Astrocyte (in vitro differentiated cells and primary cell): ENCODE measurements around the gene FNDC7. TPM values are rescaled to one million over a fixed set of nuclear protein-coding genes. Genes with fewer than 3 reads are reported as not detected.
"Not testable (repeated sequence)": the region's sequence is repeated elsewhere in the genome, so short reads cannot be mapped to it uniquely, and the experiment has no call there.

Source experiments
- DNase-seq: peaks from one replicate; pipeline ENCODE4 v3.0.0-alpha.2; 2010; ENCODE audit warnings: low read depth
- FAIRE-seq: peaks from 2 replicates; lab custom pipeline; 2011; peaks lifted over from hg19 to GRCh38; lab: Jason Lieb, UNC
- H2AFZ ChIP-seq: 2 replicates; pipeline ENCODE4 v1.6.0; 2012; ENCODE audit warnings: low read depth, low read length, inconsistent platforms
- H3K27ac ChIP-seq: 2 replicates; pipeline ENCODE4 v1.5.1; 2011; ENCODE audit warnings: low read depth, low read length, inconsistent platforms
- H3K27me3 ChIP-seq: 2 replicates; pipeline ENCODE4 v1.6.0; 2011; ENCODE audit warnings: low read length, inconsistent platforms; ENCODE audit not compliant: insufficient read depth
- H3K36me3 ChIP-seq: 2 replicates; pipeline ENCODE4 v1.5.1; 2011; ENCODE audit warnings: low read length, inconsistent platforms; ENCODE audit not compliant: insufficient read depth
- H3K4me1 ChIP-seq: 2 replicates; pipeline ENCODE4 v1.5.1; 2011; ENCODE audit warnings: low read length, inconsistent platforms; ENCODE audit not compliant: insufficient read depth
- H3K4me2 ChIP-seq: 2 replicates; pipeline ENCODE4 v1.6.0; 2012; ENCODE audit warnings: low read length, inconsistent platforms
- H3K4me3 ChIP-seq: 2 replicates; pipeline ENCODE4 v1.5.1; 2011; ENCODE audit warnings: low read depth, mild to moderate bottlenecking, low read length, inconsistent platforms; ENCODE audit not compliant: insufficient read depth
- H3K79me2 ChIP-seq: 2 replicates; pipeline ENCODE4 v1.6.0; 2012; ENCODE audit warnings: mild to moderate bottlenecking, low read length, inconsistent platforms; ENCODE audit not compliant: insufficient read depth
- H3K9ac ChIP-seq: 2 replicates; pipeline ENCODE4 v1.6.0; 2012; ENCODE audit warnings: mild to moderate bottlenecking, low read length, inconsistent platforms
- H3K9me3 ChIP-seq: 2 replicates; pipeline ENCODE4 v1.5.1; 2012; ENCODE audit warnings: low read depth, mild to moderate bottlenecking, low read length, inconsistent platforms; ENCODE audit not compliant: insufficient read depth
- H4K20me1 ChIP-seq: 2 replicates; pipeline ENCODE4 v1.6.0; 2012; ENCODE audit warnings: low read length, inconsistent platforms; ENCODE audit not compliant: insufficient read depth
- H3K27ac Mint-ChIP-seq: one replicate; pipeline ENCODE4 v1.8.0; 2021; ENCODE audit warnings: mild to moderate bottlenecking, mixed read lengths; ENCODE audit not compliant: unreplicated experiment
- H3K27me3 Mint-ChIP-seq: one replicate; pipeline ENCODE4 v1.8.0; 2021; ENCODE audit warnings: low read depth, mixed read lengths; ENCODE audit not compliant: unreplicated experiment
- H3K36me3 Mint-ChIP-seq: one replicate; pipeline ENCODE4 v1.8.0; 2021; ENCODE audit warnings: low read depth, mixed read lengths; ENCODE audit not compliant: unreplicated experiment
- H3K4me1 Mint-ChIP-seq: one replicate; pipeline ENCODE4 v1.8.0; 2021; ENCODE audit warnings: low read depth, mixed read lengths; ENCODE audit not compliant: unreplicated experiment
- H3K4me3 Mint-ChIP-seq: one replicate; pipeline ENCODE4 v1.8.0; 2021; ENCODE audit warnings: mild to moderate bottlenecking, moderate library complexity, mixed read lengths; ENCODE audit not compliant: unreplicated experiment
- H3K9me3 Mint-ChIP-seq: one replicate; pipeline ENCODE4 v1.8.0; 2021; ENCODE audit warnings: mild to moderate bottlenecking, mixed read lengths; ENCODE audit not compliant: unreplicated experiment
- EZH2 ChIP-seq: IDR thresholded peaks from 2 replicates; pipeline ENCODE4 v1.6.1; 2012; ENCODE audit warnings: mild to moderate bottlenecking, low read length, inconsistent platforms; ENCODE audit not compliant: insufficient read depth
- total RNA-seq: library from RNA; stranded (reverse); gene quantifications from 2 replicates; pipeline ENCODE4 v1.2.1, GENCODE V29; 2021
- TF ChIP-seq, protein P1 (sequence below): IDR thresholded peaks from 2 replicates; pipeline ENCODE4 v1.5.1; 2011; ENCODE audit warnings: low read depth, mild to moderate bottlenecking, inconsistent platforms, low read length, moderate library complexity; ENCODE audit not compliant: insufficient read depth

FNDC7 gene
- total RNA-seq, 1 donor from 2014 or later = 0.20 TPM

DNA sequence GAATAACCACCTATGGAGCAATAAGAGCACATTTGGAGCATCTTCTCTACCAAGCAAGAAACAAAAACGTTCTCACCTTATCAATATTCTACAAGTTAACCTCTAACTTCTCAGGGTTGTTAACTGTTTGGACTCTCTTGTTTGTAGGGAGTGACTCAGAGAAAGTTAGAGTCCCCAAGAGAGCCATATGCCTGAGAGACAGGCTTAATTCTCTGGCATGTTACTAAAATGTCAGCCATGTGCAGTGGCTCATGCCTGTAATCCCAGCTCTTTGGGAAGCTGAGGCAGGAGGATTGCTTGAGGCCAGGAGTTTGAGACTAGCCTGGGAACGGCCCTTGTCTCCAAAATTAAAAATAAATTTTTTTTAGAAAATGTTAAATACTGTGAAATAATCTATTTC, 47.6 kb upstream of the FNDC7 start:
- Histone ChIP-seq H3K4me3 (no peak overlapping the region), H3K9me3 (no peaks in the 10 kb centered on the region), H2AFZ (no peak overlapping the region), H3K27ac (no peak overlapping the region), H3K9ac (no peak overlapping the region), H3K79me2 (no peaks in the 10 kb centered on the region), H3K4me2 (no peak overlapping the region), H3K36me3 (no peaks in the 10 kb centered on the region), H4K20me1 (no peaks in the 10 kb centered on the region), H3K27me3 (no peaks in the 10 kb centered on the region), H3K4me1 (peaks cover 4% of the 10 kb centered on the region)
- FAIRE-seq (no peak), DNase-seq (no peak)
- TF ChIP-seq EZH2 = no peak
- TF ChIP-seq, protein P1, sequence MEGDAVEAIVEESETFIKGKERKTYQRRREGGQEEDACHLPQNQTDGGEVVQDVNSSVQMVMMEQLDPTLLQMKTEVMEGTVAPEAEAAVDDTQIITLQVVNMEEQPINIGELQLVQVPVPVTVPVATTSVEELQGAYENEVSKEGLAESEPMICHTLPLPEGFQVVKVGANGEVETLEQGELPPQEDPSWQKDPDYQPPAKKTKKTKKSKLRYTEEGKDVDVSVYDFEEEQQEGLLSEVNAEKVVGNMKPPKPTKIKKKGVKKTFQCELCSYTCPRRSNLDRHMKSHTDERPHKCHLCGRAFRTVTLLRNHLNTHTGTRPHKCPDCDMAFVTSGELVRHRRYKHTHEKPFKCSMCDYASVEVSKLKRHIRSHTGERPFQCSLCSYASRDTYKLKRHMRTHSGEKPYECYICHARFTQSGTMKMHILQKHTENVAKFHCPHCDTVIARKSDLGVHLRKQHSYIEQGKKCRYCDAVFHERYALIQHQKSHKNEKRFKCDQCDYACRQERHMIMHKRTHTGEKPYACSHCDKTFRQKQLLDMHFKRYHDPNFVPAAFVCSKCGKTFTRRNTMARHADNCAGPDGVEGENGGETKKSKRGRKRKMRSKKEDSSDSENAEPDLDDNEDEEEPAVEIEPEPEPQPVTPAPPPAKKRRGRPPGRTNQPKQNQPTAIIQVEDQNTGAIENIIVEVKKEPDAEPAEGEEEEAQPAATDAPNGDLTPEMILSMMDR = no peak
- no peaks in the 10 kb centered on the region for H3K36me3 Mint-ChIP-seq
- H3K4me3 Mint-ChIP-seq = no peak overlapping the region
- H3K9me3 Mint-ChIP-seq = no peaks in the 10 kb centered on the region
- H3K27ac Mint-ChIP-seq = no peak overlapping the region
- no peaks in the 10 kb centered on the region for H3K27me3 Mint-ChIP-seq
- H3K4me1 Mint-ChIP-seq = peaks cover 1% of the 10 kb centered on the region

DNA sequence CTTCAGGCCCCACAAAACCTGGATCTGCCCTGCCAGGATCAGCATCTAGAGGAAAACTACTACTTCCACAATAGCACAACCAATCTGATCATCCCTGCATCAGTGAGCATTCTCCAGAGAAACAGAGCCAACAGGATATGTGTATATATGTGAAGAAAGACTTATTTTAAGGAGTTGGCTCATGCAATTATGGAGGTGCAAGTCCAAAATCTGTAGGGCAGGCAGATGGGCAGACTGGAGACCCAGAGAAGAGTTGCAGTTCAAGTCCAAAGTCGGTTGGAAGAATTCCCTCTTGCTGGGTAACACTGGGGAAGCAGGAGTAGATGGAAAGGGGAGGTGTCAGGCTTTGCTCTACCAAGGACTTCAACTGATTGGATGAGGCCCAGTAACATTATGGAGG, 46.9 kb upstream of the FNDC7 start:
- Mint-ChIP-seq H3K36me3 (no peaks in the 10 kb centered on the region), H3K27ac (no peak overlapping the region)

DNA sequence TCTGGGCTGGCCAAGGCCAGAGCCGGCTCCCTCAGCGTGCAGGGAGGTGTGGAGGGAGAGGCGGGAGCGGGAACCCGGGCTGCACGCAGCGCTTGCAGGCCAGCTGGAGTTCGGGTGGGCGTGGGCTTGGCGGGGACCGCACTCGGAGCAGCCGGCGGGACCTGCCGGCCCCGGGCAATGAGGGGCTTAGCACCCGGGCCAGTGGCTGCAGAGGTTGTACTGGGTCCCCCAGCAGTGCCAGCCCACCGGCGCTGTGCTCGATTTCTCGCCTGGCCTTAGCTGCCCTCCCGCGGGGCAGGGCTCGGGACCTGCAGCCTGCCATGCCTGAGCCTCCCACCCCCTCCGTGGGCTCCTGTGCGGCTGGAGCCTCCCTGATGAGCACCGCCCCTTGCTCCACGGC, 45.3 kb upstream of the FNDC7 start:
- H3K4me3 Mint-ChIP-seq, DNase-seq, H3K4me2 ChIP-seq, H3K4me3 ChIP-seq, H3K9ac ChIP-seq, H3K36me3 ChIP-seq, H3K27me3 Mint-ChIP-seq, H2AFZ ChIP-seq, H3K27ac Mint-ChIP-seq, H3K27ac ChIP-seq, H3K9me3 Mint-ChIP-seq, H3K4me1 ChIP-seq, H3K79me2 ChIP-seq, H3K27me3 ChIP-seq, H3K36me3 Mint-ChIP-seq, H3K9me3 ChIP-seq, FAIRE-seq, H3K4me1 Mint-ChIP-seq, H4K20me1 ChIP-seq: not testable (repeated sequence)

More for the DNA sequence above, 46.9 kb upstream of the FNDC7 start:
- no peak overlapping the region for H3K4me3 ChIP-seq
- no peak overlapping the region for H3K9ac ChIP-seq
- no peak for FAIRE-seq
- H4K20me1 ChIP-seq = no peaks in the 10 kb centered on the region
- H3K9me3 Mint-ChIP-seq = no peaks in the 10 kb centered on the region
- H3K27ac ChIP-seq = no peak overlapping the region
- no peaks in the 10 kb centered on the region for H3K27me3 ChIP-seq
- no peaks in the 10 kb centered on the region for H3K9me3 ChIP-seq
- H3K27me3 Mint-ChIP-seq = no peaks in the 10 kb centered on the region
- no peak overlapping the region for H3K4me3 Mint-ChIP-seq
- H3K4me2 ChIP-seq = no peak overlapping the region
- H2AFZ ChIP-seq = no peak overlapping the region
- DNase-seq = no peak
- no peaks in the 10 kb centered on the region for H3K36me3 ChIP-seq
- H3K4me1 Mint-ChIP-seq = peaks cover 2% of the 10 kb centered on the region
- H3K4me1 ChIP-seq = peaks cover 4% of the 10 kb centered on the region
- TF ChIP-seq EZH2 = no peak
- TF ChIP-seq, protein P1 = no peak
- H3K79me2 ChIP-seq = no peaks in the 10 kb centered on the region
